Choroid plexus epithelial cell (primary cell): ENCODE results near the gene PCYT2.

ENCODE experiments used
- DNase-seq: peaks from one replicate; pipeline ENCODE4 v3.0.0-alpha.2; 2010; ENCODE audit warnings: low read depth
- H3K4me3 ChIP-seq: 2 replicates; pipeline ENCODE4 v1.5.1; 2011; ENCODE audit warnings: low read depth, mild to moderate bottlenecking, control low read depth, low read length, moderate library complexity
- TF ChIP-seq, protein P1 (sequence below): conservative IDR thresholded peaks from 2 replicates; pipeline ENCODE4 v1.5.1; 2011; ENCODE audit warnings: low read depth, mild to moderate bottlenecking, control low read depth, inconsistent platforms, low read length, moderate library complexity

Gene PCYT2

DNA sequence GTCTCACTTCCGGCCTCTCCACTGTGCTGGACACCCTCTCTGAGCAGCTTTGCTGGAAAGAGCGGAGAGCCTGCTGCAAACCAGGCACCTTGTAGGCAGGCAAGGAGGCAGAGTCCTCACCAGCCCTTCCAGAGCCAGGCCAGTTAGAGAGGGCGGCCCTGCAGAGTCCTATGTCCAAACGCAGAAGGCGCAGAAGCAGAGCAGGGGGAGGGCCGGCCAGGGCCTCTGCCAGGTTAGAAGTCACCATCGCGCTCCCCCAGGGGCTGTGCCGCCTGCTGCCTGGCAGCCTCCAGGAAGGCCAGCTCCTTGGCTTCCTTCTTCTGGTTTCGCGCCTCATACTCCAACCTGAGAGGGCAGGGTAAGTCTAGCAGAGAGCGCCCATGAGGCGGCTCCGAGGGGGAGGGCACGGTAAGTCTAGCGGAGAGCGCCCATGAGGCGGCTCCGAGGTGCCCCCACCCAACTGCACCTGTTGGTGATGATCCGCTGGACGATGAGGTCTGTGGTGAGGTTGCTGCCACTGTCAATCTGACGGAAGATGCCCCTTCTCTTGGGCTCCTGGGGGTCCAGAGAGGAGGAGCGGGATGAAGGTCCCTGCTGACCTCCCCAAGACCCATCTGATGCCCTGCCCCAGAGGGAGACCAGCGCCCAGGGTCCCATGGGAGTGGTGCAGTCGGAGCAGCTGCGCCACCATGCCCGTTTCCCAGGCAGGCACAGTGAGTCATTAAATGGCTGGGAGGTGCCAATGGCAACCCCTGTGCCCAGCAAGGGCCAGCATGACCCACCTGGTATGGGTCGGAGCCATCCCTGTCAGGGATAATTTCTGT is 6.4 kb downstream of the PCYT2 start:
- H3K4me3 ChIP-seq = no peak overlapping the region
- TF ChIP-seq, protein P1, sequence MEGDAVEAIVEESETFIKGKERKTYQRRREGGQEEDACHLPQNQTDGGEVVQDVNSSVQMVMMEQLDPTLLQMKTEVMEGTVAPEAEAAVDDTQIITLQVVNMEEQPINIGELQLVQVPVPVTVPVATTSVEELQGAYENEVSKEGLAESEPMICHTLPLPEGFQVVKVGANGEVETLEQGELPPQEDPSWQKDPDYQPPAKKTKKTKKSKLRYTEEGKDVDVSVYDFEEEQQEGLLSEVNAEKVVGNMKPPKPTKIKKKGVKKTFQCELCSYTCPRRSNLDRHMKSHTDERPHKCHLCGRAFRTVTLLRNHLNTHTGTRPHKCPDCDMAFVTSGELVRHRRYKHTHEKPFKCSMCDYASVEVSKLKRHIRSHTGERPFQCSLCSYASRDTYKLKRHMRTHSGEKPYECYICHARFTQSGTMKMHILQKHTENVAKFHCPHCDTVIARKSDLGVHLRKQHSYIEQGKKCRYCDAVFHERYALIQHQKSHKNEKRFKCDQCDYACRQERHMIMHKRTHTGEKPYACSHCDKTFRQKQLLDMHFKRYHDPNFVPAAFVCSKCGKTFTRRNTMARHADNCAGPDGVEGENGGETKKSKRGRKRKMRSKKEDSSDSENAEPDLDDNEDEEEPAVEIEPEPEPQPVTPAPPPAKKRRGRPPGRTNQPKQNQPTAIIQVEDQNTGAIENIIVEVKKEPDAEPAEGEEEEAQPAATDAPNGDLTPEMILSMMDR = no peak
- DNase-seq = no peak

DNA sequence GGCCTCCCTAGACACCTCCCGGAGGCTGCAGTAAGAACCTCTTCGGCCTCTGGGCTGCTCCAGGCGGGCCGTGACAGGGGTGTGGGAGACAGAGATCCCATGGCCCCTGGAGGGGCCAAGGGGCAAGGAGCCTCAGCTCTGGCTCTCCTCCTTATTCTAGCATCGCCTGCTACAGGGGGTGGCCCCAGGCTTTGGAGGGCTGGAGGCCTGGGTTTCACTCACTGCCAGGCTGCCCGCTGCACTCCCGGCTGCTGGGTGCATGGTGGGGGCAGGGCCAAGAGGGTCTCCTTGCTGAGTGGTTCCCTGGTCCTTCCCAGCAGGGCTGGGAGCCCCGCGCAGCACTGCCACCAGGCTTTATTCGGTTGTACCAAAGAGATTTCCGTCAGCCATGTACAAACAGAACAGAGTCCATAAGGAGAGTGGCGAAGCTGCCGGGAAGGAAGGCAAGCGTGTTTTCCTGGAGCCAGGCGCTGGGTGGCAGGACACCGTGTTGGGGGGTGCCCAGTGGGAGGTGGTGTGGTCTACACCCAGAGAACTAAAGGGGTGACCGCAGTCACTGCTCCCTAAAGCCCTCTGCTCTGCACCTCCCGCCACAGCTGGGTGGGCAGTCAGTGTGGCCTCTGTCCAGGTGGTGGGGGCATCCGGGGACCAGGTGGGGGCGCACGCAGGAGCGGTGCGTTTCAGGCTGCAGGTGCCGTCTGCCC is 7.2 kb downstream of the PCYT2 start:
- no peak overlapping the region for H3K4me3 ChIP-seq
- TF ChIP-seq, protein P1 = no peak
- no peak for DNase-seq

DNA sequence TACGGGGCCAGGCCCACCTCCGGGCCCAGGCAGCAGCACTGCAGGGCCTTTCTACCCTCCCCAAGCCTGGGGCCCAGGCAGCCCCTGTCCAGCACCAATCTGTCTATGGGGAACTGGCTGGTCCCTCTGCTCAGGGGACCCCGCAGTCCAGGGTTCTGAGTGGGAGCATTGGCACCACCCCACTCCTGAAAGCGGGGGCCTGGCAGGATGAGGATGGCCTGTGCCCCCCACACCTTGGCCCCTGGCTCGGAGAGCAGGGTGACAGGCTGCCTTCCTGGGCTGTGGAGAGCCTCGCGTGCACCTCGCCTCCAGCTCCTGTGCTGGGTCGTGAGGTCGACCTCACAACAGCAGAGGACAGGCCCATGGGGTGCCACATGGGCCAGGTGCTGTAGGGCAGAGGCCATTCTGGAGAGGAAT is 7.8 kb downstream of the PCYT2 start:
- no peak for DNase-seq
- H3K4me3 ChIP-seq = no peak overlapping the region
- TF ChIP-seq, protein P1 = no peak

DNA sequence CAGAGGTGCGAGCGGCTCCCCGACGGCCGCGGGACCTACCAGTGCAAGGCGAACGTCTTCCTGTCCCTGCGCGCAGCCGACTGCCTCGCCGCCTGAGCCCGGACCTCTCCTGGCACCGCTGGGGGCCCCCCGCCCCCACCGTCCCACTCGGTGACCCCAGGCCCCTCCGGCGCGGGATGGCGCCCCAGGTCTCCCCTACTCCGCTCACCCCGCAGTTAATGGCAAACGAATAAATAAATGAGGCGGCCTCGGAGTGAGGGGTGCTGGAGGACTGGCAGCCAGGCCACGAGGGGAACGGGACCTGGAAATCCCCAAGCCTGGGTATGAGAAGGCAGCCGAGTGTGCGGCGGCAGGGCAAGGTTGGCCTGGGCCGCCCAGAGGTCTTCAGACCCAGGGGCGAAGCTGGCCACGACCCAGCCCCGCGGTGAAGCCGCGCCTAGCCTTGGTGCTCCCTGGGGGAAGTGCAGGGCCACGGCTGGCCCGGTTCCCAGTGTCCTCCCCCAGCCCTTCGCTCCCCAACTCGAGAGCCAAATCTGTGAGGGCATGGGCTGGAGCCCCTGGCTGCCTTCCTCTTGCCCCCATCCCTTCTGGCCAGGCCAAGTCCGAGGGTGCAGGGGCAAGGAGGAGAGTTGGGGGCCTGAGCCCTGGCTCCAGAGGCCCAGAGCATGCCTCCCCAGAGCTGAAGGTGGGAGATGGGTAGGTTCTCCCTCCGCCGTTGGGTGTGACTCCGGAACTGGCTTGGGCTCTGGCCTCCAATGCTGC is 8.4 kb downstream of the PCYT2 start:
- peak overlapping the region; percentile 22 for H3K4me3 ChIP-seq
- no peak for DNase-seq
- TF ChIP-seq, protein P1 = no peak

DNA sequence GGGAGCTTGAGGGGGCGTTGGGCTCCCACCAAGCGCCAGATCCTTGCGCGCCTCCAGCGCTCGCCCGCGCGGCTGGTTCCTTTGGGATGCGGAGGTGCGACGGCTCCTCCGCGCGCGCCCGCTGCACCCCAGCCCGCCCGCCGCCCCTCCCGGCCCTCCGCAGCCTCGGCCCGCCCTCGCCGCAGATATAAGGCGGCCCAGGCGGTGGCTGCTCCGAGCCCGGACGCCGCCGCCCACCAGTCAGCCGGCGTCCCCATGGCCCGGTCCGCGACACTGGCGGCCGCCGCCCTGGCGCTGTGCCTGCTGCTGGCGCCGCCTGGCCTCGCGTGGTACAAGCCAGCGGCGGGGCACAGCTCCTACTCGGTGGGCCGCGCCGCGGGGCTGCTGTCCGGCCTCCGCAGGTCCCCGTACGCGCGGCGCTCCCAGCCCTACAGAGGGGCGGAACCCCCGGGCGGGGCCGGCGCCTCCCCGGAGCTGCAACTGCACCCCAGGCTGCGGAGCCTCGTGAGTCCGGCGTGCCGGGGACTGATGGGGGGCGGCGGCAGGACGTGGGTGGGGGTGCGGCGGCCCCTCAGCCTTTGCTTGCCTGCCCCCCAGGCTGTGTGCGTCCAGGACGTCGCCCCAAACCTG is 9.1 kb downstream of the PCYT2 start, which contains the start of gene NPB:
Gene NPB, plus strand, starts transcription at position 216 of the 630 bp plus-strand sequence. Its CDS starts 40 bp downstream, at position 256.
- TF ChIP-seq, protein P1 = no peak
- peak within 1 kb of the TSS; percentile 22 for H3K4me3 ChIP-seq
- DNase-seq = no peak

DNA sequence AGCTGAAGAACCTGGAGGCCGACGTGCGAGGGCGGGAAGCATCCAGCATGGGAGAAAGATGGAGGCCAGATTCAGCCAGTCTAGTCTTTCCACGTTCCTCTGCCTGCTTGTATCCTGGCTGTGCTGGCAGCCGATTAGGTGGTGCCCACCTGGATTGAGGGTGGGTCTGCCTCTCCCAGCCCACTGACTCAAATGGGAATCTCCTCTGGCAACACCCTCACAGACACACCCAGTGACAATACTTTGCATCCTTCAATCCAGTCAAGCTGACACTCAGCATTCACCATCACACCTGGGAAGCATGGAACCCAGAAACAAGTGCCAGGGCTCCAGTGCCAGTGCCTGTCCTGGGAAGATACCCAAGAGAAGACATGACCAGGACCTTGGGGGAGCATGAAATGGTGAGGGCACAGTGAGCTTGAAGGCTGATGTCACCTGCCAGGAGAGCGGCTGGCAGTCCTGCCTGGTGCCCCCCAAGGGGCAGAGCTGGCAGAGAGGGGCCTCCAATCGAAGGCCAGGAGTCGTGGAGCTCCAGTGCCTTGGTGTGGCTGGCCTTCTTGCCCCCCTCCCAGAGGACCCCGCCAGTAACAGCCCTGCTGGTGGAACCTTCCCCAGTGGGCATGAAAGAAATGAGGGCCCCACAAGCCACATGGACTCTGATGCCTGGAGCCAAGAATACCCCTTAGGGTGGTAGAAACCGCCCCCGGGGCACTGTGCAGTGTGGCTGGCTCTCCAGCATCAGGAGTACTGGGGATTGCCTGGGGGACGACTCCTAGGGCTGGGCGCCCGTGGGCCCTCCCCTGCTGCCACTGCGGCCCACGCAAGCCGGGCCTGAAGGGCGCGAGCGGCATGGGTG is 9.8 kb downstream of the PCYT2 start:
- TF ChIP-seq, protein P1 = no peak
- peak overlapping the region; percentile 22 for H3K4me3 ChIP-seq
- no peak for DNase-seq
